Measurements from ENCODE around the gene TRIM37.

TRIM37 gene

GRCh38 chr17:58997756-58998553, 108.7 kb downstream of the TRIM37 start:
- in situ Hi-C loops (cut with MboI; ENCODE audit: low sequenced_read_pairs) = loop anchor here (10.0 kb wide), 1 partner anchor 473 kb away; no protein-coding TSS in a partner anchor

- in situ Hi-C loops (cut with MboI; ENCODE audit: low sequenced_read_pairs) = loop anchor here (10.0 kb wide), 1 partner anchor 472 kb away; no protein-coding TSS in a partner anchor
Measured at GRCh38 chr17:58996968-58997367, 109.7 kb downstream of the TRIM37 start.

- in situ Hi-C loops (cut with MboI; ENCODE audit: low sequenced_read_pairs) = loop anchor here (10.0 kb wide), 1 partner anchor 471 kb away; no protein-coding TSS in a partner anchor
Measured at GRCh38 chr17:58995247-58995940, 111.3 kb downstream of the TRIM37 start.

- in situ Hi-C loops (cut with MboI; ENCODE audit: low sequenced_read_pairs) = loop anchor here (10.0 kb wide), 1 partner anchor 469 kb away; no protein-coding TSS in a partner anchor
Measured at GRCh38 chr17:58993311-58993710, 113.4 kb downstream of the TRIM37 start.

GRCh38 chr17:58991718-58992331, 114.9 kb downstream of the TRIM37 start:
- in situ Hi-C loops (cut with MboI; ENCODE audit: low sequenced_read_pairs) = loop anchor here (10.0 kb wide), 1 partner anchor 467 kb away; no protein-coding TSS in a partner anchor

GRCh38 chr17:58989629-58990028, 117.1 kb downstream of the TRIM37 start:
- in situ Hi-C loops (cut with MboI; ENCODE audit: low sequenced_read_pairs) = loop anchor here (10.0 kb wide), 1 partner anchor 465 kb away; no protein-coding TSS in a partner anchor

- in situ Hi-C loops (cut with MboI; ENCODE audit: low sequenced_read_pairs) = no loop called here
Measured at GRCh38 chr17:58985971-58986370, 120.7 kb downstream of the TRIM37 start.

GRCh38 chr17:58985367-58985766, 121.3 kb downstream of the TRIM37 start:
- in situ Hi-C loops (cut with MboI; ENCODE audit: low sequenced_read_pairs) = no loop called here

GRCh38 chr17:58982626-58983025, 124.1 kb downstream of the TRIM37 start:
- in situ Hi-C loops (cut with MboI; ENCODE audit: low sequenced_read_pairs) = no loop called here

GRCh38 chr17:58980706-58981481, 125.8 kb downstream of the TRIM37 start:
- in situ Hi-C loops (cut with MboI; ENCODE audit: low sequenced_read_pairs) = no loop called here

GRCh38 chr17:58976541-58976940, 130.1 kb downstream of the TRIM37 start:
- in situ Hi-C loops (cut with MboI; ENCODE audit: low sequenced_read_pairs) = no loop called here

- in situ Hi-C loops (cut with MboI; ENCODE audit: low sequenced_read_pairs) = no loop called here
Measured at GRCh38 chr17:58974354-58974753, 132.3 kb downstream of the TRIM37 start.

GRCh38 chr17:58970609-58971450, 135.8 kb downstream of the TRIM37 start:
- in situ Hi-C loops (cut with MboI; ENCODE audit: low sequenced_read_pairs) = no loop called here

- in situ Hi-C loops (cut with MboI; ENCODE audit: low sequenced_read_pairs) = no loop called here
Measured at GRCh38 chr17:58969612-58970011, 137.1 kb downstream of the TRIM37 start.

GRCh38 chr17:58969156-58969555, 137.5 kb downstream of the TRIM37 start:
- in situ Hi-C loops (cut with MboI; ENCODE audit: low sequenced_read_pairs) = no loop called here

- in situ Hi-C loops (cut with MboI; ENCODE audit: low sequenced_read_pairs) = no loop called here
Measured at GRCh38 chr17:58968426-58969061, 138.1 kb downstream of the TRIM37 start.

- in situ Hi-C loops (cut with MboI; ENCODE audit: low sequenced_read_pairs) = no loop called here
Measured at GRCh38 chr17:58966208-58966607, 140.5 kb downstream of the TRIM37 start.

- in situ Hi-C loops (cut with MboI; ENCODE audit: low sequenced_read_pairs) = no loop called here
Measured at GRCh38 chr17:58965221-58965620, 141.5 kb downstream of the TRIM37 start.

- in situ Hi-C loops (cut with MboI; ENCODE audit: low sequenced_read_pairs) = no loop called here
Measured at GRCh38 chr17:58960068-58960467, 146.6 kb downstream of the TRIM37 start.

All from HL-60/S4 treated with phorbol 12-myristate 13-acetate at 8.2 ng/mL for 4 days and 3 days (cell line).